Gastrocnemius medialis (tissue), 4 donors: ENCODE measurements around the gene VSTM2B. TPM values are rescaled to one million over a fixed set of nuclear protein-coding genes. Genes with fewer than 3 reads are reported as not detected.

Source experiments
- ATAC-seq, 2 donors: fragments of 150-250 bp; one replicate each; pipeline ENCODE4 v1.9.1; 2016
- DNase-seq, 2 donors: peaks; one replicate each; pipeline ENCODE4 v3.0.0-alpha.2; 2019
- H3K27ac ChIP-seq, 4 donors: fragments of 200-600 bp; sonication (generic); 1 replicate in 1 of 4; 2 replicates in 3 of 4; pipeline ENCODE4 v1.5.1; 2016 to 2018; ENCODE audit warnings: mild to moderate bottlenecking in 2 of 4, moderate library complexity in 1 of 4
- H3K27me3 ChIP-seq, 3 donors: fragments of 200-600 bp; sonication (generic) in 2 of 3; 1 replicate in 1 of 3; 2 replicates in 2 of 3; pipeline versions ENCODE4 v1.5.1 to v1.6.0; 2016 to 2019; ENCODE audit warnings: mild to moderate bottlenecking in 1 of 3, moderate library complexity in 1 of 3
- H3K36me3 ChIP-seq, 2 donors: fragments of 200-600 bp; sonication (generic) in 1 of 2; one replicate each; pipeline ENCODE4 v1.5.1; 2017 to 2018
- H3K4me1 ChIP-seq, 2 donors: fragments of 200-600 bp; sonication (generic) in 1 of 2; one replicate each; pipeline ENCODE4 v1.5.1; 2016 to 2017; ENCODE audit warnings: mild to moderate bottlenecking in 2 of 2
- H3K4me3 ChIP-seq, 4 donors: fragments of 200-600 bp; sonication (generic) in 3 of 4; 1 replicate in 1 of 4; 2 replicates in 3 of 4; pipeline ENCODE4 v1.5.1; 2016 to 2019; ENCODE audit warnings: mild to moderate bottlenecking in 2 of 4
- H3K9me3 ChIP-seq, 3 donors: fragments of 200-600 bp; sonication (generic) in 2 of 3; 1 replicate in 1 of 3; 2 replicates in 2 of 3; pipeline ENCODE4 v1.5.1; 2016 to 2019
- POLR2A ChIP-seq, 2 donors: fragments of 450-650 bp; IDR thresholded peaks; one replicate each; pipeline ENCODE4 v1.6.1; 2017; ENCODE audit warnings: antibody characterized with exemption in 2 of 2, mild to moderate bottlenecking in 2 of 2, moderate library complexity in 2 of 2
- in situ Hi-C, 4 donors: fragments of 200-750 bp; cut with MboI; loops; one replicate each; pipeline versions ENCODE4 v1.15.0 to v1.8.0; 2017; ENCODE audit warnings: low sequenced_read_pairs in 4 of 4
- intact Hi-C: fragments of 100-400 bp; cut with DNase I; formaldehyde crosslinking; loops from one replicate; pipeline ENCODE4 v1.15.1; 2023; ENCODE audit warnings: low total_unique reads
- total RNA-seq, 4 donors: library from RNA; depleted of rRNA; stranded (reverse); fragments of >200 nt; gene quantifications; one replicate each; pipeline versions ENCODE4 v1.1.0 to v1.2.3, GENCODE V29; 2016
- TF ChIP-seq, protein P1 (sequence below), 5 experiments: fragments of 450-650 bp in 3 of 5; fragments of 200-600 bp in 2 of 5; sonication (generic) in 2 of 5; IDR thresholded peaks in 4 of 5; conservative IDR thresholded peaks in 1 of 5; 1 replicate in 4 of 5; 2 replicates in 1 of 5; pipeline ENCODE4 v1.5.1; 2016 to 2019; ENCODE audit warnings: antibody characterized with exemption in 5 of 5, mild to moderate bottlenecking in 3 of 5, moderate library complexity in 3 of 5

VSTM2B gene
- total RNA-seq, 4 donors from 2014 or later, result not detected

DNA sequence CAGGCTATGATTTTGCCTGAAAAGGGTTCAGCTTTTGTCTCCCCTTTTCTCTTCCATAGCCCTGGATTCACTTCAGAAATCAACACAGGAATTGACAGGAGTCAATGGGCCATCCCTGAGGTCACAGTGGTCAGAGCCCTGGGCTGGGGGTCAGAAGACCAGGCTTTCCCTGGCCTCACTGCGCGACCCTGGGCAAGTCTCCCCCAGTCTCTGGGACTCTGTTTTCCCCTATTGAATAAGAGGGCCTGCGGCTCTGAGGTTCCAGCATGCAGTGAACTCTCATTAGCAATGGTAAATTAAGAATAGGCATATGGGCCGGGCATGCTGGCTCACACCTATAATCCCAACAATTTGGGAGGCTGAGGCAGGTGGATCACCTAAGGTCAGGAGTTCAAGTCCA is 30.7 kb upstream of the VSTM2B start:
- no peaks in the 10 kb centered on the region for H3K36me3 ChIP-seq
- H3K4me3 ChIP-seq, result no peak overlapping the region
- ATAC-seq (no peak), DNase-seq (no peak)
- TF ChIP-seq, protein P1, sequence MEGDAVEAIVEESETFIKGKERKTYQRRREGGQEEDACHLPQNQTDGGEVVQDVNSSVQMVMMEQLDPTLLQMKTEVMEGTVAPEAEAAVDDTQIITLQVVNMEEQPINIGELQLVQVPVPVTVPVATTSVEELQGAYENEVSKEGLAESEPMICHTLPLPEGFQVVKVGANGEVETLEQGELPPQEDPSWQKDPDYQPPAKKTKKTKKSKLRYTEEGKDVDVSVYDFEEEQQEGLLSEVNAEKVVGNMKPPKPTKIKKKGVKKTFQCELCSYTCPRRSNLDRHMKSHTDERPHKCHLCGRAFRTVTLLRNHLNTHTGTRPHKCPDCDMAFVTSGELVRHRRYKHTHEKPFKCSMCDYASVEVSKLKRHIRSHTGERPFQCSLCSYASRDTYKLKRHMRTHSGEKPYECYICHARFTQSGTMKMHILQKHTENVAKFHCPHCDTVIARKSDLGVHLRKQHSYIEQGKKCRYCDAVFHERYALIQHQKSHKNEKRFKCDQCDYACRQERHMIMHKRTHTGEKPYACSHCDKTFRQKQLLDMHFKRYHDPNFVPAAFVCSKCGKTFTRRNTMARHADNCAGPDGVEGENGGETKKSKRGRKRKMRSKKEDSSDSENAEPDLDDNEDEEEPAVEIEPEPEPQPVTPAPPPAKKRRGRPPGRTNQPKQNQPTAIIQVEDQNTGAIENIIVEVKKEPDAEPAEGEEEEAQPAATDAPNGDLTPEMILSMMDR (IDR thresholded peaks at IDR 0.05 in 4 of 5, conservative IDR thresholded peaks at IDR 0.05 in 1 of 5), result no peak
- TF ChIP-seq POLR2A (IDR thresholded peaks at IDR 0.05), result no peak
- intact Hi-C loops, result no loop called here
- H3K9me3 ChIP-seq, result no peaks in the 10 kb centered on the region
- peaks cover 2 to 5% (median 2%) of the 10 kb centered on the region in 3 donors for H3K27me3 ChIP-seq
- no peak overlapping the region for H3K27ac ChIP-seq
- in situ Hi-C loops, result no loop called here
- no peaks in the 10 kb centered on the region for H3K4me1 ChIP-seq

DNA sequence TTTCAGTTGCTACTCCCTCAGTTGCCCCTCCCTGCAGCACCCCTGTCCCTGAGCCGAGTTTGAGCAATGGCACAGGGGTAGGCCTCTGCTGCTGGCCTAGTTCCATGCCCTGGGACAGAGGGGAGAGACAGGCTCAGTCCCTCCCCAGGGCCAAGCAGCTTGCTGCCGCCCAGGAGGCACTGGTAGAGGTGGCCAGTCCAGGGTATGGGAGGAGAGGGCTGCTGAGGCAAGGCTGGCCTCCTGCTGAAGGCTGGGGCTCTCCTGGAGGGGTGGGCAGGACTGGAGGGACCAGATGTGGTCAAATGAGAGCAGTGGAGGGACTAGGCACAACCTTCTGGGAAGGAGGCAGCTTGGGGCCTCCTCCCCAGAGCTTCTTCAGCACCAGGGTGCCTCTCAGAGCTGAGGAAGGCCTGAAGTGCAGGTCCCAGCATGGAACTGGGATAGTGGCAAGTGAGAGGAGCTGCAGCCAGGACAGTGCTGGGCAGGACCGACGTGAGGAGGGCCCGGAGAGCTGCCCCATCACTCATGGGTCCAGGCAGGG is 29.8 kb upstream of the VSTM2B start:
- intact Hi-C loops, result no loop called here
- no peak for DNase-seq
- peaks cover 2 to 3% (median 2%) of the 10 kb centered on the region in 3 donors for H3K27me3 ChIP-seq
- H3K36me3 ChIP-seq, result no peaks in the 10 kb centered on the region
- H3K4me1 ChIP-seq, result no peaks in the 10 kb centered on the region
- no peaks in the 10 kb centered on the region for H3K9me3 ChIP-seq
- in situ Hi-C loops, result no loop called here
- ATAC-seq, result no peak
- no peak overlapping the region for H3K27ac ChIP-seq
- no peak overlapping the region for H3K4me3 ChIP-seq
- no peak for TF ChIP-seq POLR2A (IDR thresholded peaks at IDR 0.05)
- TF ChIP-seq, protein P1 (IDR thresholded peaks at IDR 0.05 in 4 of 5, conservative IDR thresholded peaks at IDR 0.05 in 1 of 5), result no peak

DNA sequence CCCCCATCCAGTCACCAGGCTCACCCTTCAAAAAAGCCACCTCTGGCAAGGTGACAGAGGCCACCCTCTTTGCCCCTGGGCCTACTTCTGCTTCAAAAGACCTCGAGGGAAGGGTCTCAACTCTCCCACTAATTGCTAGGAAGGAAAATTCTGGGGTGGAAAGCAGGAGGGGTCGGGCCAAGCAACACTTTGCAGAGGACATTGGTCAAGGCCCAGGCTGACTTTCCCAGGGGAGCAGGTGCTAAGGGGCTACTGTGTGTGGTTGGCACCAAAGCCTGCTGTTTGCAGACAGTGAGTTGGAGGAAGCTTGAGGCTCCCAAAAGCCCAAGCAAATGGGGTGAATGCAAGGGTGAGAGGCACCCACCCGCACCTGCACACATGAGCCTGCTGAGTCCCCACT is 28.6 kb upstream of the VSTM2B start:
- no peak for TF ChIP-seq POLR2A (IDR thresholded peaks at IDR 0.05)
- TF ChIP-seq, protein P1 (IDR thresholded peaks at IDR 0.05 in 4 of 5, conservative IDR thresholded peaks at IDR 0.05 in 1 of 5), result no peak
- Histone ChIP-seq H3K4me1 (no peaks in the 10 kb centered on the region), H3K9me3 (no peaks in the 10 kb centered on the region), H3K36me3 (no peaks in the 10 kb centered on the region), H3K27ac (no peak overlapping the region), H3K4me3 (no peak overlapping the region), H3K27me3 (peaks cover 0 to 2% (median 2%) of the 10 kb centered on the region in 3 donors)
- ATAC-seq, result no peak
- intact Hi-C loops, result no loop called here
- DNase-seq, result no peak
- in situ Hi-C loops, result no loop called here

DNA sequence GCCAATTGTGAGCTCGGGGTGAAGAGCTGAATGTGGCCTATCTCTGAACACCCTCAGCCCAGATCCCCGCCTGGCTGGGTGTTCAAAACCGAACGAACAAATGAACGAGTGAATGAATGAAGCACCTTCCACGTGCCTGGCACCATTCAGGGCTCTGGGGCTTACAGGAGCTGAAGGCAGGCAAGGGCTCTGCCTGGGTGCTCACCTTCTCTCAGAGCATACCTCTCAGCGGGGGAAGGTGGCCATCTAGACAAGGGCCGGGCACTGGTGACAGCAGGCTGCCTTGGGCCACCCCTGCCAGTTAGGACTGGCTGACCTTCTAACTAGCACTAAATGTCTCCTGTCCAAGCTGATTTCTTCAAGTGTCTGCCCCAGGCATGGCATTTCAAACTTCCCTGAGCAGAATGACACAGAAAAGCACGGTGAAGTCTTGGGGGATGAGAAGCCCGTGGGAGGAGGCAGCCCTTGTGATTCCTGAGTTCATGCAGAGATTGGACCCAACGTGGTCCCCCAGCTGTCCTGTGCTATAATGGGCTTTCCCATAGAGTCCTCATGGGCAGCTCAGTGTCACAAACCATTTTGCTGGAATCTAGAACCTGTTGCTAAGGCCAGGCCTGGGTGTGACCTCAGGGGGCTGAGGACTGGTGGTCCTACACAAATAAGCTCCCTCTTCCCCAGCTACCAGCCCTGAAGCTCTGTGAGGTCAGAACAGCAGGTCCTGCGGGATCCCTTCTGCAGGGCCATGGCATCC is 27.9 kb upstream of the VSTM2B start:
- TF ChIP-seq POLR2A (IDR thresholded peaks at IDR 0.05), result no peak
- TF ChIP-seq, protein P1 (IDR thresholded peaks at IDR 0.05 in 4 of 5, conservative IDR thresholded peaks at IDR 0.05 in 1 of 5), result no peak
- DNase-seq, result no peak
- in situ Hi-C loops (no loop called here), intact Hi-C loops (no loop called here)
- no peak overlapping the region for H3K4me3 ChIP-seq
- peaks cover 0 to 2% (median 1%) of the 10 kb centered on the region in 3 donors for H3K27me3 ChIP-seq
- H3K27ac ChIP-seq, result no peak overlapping the region
- H3K36me3 ChIP-seq, result no peaks in the 10 kb centered on the region
- H3K4me1 ChIP-seq, result no peaks in the 10 kb centered on the region
- H3K9me3 ChIP-seq, result no peaks in the 10 kb centered on the region
- no peak for ATAC-seq
